Inferior parietal cortex (tissue), 1 donor: ENCODE measurements around the gene MYH10.

Source experiments
- DNase-seq: peaks from one replicate; pipeline ENCODE4 v3.0.0-alpha.2; 2016; ENCODE audit errors: extremely low spot score

Gene MYH10

DNA sequence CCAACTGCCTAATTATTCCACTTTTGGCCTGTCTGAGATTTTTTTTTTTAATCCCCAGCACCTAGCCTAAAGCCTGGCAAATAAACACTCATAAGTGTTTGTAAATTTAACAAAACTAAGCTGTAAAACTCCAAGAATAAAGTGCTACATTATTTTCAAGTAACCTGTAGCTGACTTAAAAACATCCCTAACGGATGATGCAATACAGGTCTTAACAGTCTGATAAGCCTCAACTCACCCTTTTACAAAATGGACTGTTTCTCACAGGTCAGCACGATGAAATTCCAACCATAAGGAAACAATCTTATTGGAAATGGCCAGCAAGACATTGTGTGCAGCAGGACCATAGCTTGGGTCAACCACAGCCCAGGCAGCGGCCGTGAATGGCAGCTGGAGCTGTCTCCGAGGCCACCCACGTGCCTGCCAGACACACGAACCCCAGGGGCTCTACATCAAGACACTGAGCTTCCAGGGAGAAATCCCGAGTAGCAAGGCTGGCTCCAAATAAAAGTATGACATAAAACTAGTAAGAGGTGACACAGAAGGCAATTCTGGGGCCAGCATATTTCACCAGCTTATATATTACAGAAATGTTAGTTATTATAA is 135.9 kb downstream of the MYH10 start:
- no peak for DNase-seq

DNA sequence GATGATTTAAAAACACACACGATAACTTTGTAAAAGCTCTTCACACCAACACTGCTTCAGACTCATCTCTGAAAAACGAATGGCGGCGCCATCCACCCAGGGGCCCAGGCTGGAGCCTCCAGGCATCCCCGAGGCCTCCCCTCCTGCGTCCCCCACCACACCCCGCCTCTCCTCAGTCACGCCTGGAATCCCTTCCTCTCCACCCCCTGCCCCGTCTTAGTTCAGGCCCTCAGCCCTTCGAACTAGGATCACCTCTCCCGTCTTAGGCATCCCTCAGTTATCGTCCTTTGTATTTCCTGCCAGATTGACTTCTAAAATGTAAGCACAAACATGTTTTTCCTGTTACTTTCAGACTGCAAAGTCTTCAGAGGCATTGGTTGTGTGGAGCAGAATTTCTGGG is 136.5 kb downstream of the MYH10 start:
- no peak for DNase-seq

GRCh38 chr17:8492121-8492520 is 138.4 kb downstream of the MYH10 start:
- no peak for DNase-seq

GRCh38 chr17:8490256-8491023 is 140.1 kb downstream of the MYH10 start:
- DNase-seq: no peak

DNA sequence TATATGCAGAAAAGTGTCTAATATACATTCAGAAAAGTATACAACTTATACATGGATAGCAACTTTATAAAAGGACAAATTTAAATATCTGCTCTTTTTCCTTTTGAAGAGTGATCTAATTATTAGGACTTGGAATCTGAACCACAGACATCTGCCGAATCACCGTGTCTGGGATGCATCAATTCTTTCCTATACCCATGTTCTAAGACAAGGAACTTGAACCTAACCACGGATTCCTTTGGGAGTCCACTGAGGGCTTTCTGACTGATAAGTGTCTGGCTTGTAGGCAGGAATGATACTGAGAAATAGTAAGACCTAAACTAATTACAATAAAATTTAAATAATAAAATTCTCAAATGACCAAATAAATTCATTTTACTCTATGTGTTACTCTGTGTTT is 140.7 kb downstream of the MYH10 start:
- DNase-seq: no peak

GRCh38 chr17:8488901-8489300 is 141.6 kb downstream of the MYH10 start:
- no peak for DNase-seq

GRCh38 chr17:8488491-8488890 is 142.0 kb downstream of the MYH10 start:
- DNase-seq: no peak

DNA sequence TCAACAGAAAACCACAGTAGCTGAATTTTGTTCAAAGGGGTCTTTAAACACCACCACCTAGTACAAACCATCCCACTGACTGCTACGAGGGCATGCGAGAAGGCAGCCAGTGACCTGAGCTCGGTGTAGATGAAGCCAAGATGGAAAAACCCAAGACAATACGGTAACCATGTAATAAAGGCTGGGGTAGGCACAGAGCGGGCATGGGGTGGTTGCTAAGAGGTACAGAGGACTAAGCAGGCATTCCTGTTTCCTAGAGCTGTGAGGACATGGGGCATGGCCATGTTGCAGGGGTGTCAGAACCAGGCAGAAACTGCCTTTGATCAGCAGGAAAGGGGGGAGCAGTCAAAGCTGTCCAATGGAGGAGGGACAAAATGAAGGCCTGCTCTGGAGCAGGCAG is 142.8 kb downstream of the MYH10 start:
- no peak for DNase-seq

DNA sequence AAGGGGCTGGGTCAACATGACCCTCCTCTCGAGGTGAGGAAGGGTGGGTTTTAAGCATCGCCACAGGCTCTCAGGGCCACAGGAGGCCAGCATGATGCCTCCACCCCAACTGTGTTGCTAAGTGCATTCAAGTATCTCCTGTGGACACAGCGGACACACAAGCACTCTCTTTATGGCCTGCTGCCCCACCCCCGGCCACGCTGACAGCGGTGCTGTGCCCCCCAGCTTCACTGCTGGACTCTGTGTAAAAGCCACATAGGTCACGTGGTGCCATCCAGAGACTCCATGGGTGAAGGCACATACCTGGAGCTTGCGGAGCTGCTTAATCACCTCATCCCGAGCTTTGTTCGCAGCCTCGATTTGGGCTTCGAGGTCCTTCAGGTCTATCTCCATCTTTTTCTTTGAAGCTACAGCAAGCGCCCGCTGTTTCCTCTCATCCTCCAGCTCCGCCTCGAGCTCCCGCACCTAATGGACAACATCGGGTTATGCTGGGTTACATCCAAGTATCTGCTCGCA is 143.3 kb downstream of the MYH10 start:
- DNase-seq: no peak

DNA sequence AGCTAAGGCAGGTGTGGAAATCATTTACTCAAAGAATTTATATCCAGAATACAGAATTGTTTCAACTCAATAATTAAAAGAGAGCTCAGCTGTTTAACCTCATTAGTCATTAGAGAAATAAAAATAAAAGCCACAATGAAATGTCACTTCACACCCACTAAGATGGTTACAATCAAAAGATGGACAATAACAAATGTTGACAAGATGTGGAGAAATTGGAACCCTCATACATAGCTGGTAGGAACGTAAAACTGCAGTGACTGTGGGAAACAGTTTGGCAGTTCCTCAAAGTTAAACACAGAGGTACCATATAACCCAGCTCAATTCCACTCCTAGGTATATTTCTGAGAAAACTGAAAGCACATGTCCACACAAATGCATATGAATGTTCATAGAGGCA is 145.0 kb downstream of the MYH10 start:
- no peak for DNase-seq

DNA sequence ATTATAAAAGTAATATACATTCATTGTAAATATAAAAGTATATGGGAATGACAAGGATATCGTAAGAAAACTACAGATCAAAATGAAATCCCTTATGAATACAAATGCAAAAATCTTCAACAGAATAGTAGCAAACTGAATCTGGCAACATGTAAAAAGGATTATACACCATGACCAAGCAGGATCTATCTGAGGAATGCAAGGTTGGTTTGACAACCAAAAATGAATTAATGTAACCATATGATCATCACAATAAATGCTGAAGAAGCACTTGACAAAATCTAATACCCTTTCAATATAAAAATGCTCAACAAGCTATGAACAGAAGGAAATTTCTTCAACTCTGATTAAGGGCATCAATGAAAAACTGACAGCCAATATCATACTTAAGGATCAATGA is 146.1 kb downstream of the MYH10 start:
- DNase-seq: no peak

DNA sequence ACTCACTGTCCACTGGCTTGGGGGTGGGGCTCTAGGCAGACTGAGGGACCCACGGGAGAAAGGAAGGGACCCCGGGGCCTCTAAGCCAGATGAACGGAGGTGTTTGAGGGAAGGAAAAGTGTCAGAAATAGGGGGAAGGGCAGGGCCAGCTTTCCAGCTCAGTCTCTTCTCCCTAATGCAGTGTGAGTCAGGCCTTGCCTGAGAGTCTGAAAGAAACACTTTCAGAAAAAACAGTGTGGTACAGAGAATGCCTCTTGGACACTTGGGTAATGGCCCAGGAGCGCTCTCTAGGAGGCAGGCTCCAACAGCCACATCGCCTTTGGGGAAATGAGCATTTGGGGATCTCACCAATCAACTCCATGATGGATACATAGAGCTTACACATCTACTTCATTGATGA is 148.0 kb downstream of the MYH10 start:
- no peak for DNase-seq

- DNase-seq: no peak
Measured at GRCh38 chr17:8481703-8482102, 148.8 kb downstream of the MYH10 start.

DNA sequence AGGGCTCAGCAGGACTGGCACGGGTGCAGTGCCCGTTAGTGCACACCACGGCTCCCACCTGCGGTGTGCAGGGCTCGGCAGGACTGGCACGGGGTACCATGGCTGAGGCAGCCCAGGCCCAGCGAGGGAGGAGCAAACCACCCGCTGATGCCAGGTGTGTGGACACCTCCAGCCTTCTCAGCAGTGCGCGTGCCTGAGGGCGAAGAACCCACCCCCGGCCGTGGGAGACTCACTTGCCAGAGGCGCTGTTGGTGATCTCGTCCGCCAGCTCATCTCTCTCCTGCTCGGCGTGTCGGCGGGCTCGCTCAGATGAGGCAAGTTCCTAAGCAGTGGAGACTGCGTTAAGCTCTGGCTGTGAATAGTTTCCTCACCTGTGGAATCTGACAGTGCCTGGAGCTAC is 149.4 kb downstream of the MYH10 start:
- no peak for DNase-seq

DNA sequence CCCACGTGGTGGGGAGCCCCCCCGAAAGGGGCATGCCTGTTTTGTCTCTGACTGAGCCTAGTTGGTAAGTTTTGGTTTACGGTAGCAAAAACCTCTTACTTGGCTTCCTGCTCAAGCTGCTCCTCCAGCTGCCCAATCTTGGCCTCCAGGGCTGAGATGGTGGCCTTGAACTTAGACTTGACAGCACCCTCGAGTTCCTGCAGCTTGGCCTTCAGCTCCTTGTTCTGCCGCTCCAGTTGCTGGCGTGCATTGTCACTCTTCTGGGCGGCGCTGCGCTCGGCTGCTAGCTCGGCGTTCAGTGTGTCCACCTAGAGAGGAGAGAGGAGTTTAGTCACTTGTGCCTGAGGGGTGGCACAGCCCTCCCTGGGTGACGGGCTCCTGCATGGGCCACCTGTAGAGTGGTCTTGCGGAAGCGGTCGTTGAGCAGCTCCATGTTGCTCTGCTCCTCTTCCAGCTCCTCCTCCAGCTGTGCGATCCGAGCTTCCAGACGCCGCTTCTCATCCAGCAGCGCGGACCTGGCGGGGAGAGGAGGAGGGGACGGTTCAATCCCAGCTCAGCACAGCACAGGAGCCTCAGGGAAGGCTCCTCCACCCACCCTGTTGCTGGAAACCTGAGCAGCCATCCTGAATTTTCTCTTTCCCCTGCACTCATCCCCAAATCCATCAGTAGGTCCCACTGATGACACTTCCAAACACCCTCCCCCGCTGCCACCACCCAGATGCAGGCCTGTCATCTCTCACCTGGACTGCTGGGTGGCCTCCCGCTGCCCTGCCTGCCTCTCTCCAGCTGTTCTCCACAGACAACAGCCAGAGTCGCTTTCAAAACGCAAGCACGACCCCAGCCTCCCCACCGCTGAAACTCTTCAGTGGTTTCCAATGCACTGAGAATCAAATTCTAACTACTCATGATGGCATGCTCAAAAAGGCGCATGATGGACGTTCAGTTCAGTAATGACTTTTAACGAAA is 150.2 kb downstream of the MYH10 start:
- no peak for DNase-seq

GRCh38 chr17:8479431-8479947 is 151.0 kb downstream of the MYH10 start:
- peak; percentile 78 for DNase-seq

DNA sequence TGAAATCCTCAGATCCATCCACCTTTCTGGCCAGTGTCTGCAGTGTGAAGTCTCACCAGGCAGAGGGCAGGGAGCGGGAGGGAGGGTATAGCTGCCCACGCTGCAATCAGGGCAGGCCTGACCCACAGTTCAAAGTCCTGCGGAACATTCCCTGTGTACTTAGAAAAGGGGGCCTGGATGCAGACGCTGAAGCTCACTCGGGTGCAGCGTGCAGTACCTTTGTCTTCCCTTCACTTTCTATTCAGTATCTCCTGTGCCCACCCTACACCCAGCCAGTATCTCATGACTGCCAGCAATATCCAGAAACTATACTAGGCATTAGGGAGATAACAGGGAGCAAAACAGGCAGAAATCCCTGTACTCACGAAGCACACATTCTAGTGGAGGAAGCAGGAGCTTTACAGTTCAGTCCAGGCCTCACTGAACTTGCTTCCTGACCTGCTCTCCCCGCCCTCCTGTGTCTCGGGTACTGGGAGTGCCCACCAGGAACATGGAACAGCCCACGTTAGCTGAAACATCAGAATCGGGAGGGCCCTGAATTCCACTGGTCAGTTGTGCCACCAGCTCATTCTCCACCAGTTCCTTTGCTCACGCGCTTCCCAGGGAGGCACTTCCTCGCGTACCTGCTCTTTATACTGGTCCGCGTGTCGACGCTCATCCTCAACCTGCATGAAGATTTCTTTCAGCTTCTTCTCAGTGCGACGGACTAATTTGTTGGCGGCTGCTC is 152.6 kb downstream of the MYH10 start:
- DNase-seq: no peak

DNA sequence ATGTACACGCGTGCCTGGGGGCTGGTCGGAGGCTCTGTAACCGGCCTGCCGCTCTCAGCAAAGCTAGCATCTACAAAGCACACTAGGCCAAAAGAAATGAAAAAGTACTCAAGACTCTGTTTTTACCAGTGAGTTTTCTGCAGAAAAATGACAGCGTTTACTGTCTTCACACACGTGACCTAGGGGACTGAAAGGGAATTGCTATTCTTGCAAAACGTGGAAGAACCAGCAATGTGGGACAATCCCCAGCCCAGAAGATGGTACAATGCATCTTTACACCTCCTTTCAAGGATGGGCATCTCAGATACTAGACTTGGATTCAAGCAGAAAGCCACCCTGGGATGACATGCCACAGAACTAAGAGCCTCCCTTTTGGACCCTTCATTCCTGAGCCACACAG is 153.4 kb downstream of the MYH10 start:
- DNase-seq: no peak

DNA sequence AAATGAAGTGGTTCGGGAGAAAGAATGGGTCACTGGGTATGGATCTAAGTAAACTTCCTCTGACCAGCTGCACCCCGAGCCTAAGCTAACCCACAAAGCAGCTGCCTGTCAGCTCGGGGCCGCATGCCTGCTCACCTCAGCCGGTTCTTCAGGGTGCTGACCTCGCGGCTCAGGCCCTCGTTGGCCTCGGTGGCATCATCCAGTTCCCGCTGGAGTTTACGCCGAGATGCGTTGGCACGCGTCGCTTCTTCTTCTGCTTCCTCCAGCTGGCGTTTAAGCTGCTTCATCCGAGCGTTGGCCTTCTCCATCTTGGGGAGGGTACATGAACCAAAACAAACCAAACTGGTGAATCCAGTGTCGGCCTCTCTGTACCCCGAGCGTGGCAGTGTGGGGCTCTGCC is 153.8 kb downstream of the MYH10 start:
- no peak for DNase-seq

GRCh38 chr17:8475781-8476180 is 154.7 kb downstream of the MYH10 start:
- DNase-seq: no peak

DNA sequence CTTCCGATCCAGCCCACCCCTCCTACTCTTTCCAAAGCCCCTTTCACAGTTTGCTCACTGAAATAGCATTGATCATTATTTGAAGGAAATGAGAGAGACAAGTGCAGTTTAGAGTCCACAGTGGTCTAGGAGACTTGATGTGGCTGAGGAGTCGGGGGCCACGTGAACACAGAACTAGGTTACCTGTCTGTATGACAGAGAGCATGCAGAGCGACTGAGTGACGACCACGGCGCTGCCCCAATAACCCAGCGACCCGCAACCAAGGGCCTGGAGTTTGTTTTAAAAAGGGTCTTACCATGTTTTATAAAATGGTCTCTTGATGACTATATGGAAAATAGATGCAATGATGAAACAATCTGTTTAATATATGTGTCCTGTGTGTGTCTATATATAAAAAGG is 155.3 kb downstream of the MYH10 start:
- DNase-seq: no peak
